22Rv1 (cell line): Measurements from ENCODE around the gene LRRC4B.

Source experiments
- H3K27ac ChIP-seq: fragments of 450-650 bp; 2 replicates; pipeline ENCODE4 v1.5.1; 2017
- CTCF ChIP-seq: fragments of 450-650 bp; IDR thresholded peaks from 2 replicates; pipeline ENCODE4 v1.5.1; 2017; ENCODE audit warnings: mild to moderate bottlenecking
- ZFX ChIP-seq: fragments of 450-650 bp; IDR thresholded peaks from 2 replicates; pipeline ENCODE4 v1.6.1; 2017; ENCODE audit warnings: antibody characterized with exemption, borderline replicate concordance

The LRRC4B gene

GRCh38 chr19:50501568-50502475 is 66.4 kb downstream of the LRRC4B start:
- no peak for TF ChIP-seq CTCF
- no peak for TF ChIP-seq ZFX
- H3K27ac ChIP-seq, result no peak overlapping the region

DNA sequence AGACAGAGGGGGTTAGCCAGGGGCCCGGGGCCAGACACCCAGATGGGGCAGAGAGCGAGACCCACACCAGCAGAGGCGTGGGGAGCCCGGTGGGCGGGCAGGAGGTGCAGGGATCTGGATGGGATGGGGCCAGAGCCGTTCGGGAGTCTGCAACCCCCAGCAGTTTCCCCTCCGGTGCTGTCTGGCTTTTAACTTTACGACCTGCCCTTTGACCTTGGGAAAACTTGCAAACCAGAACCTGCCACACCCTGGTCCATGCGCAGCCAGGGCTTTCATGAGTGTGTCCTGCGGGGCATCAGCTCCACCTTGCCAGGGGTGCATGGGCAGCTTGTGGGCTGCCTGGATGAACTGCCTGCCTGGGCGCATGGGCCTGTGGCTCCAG is 67.1 kb downstream of the LRRC4B start:
- H3K27ac ChIP-seq, result no peak overlapping the region
- TF ChIP-seq ZFX, result no peak
- TF ChIP-seq CTCF, result no peak

DNA sequence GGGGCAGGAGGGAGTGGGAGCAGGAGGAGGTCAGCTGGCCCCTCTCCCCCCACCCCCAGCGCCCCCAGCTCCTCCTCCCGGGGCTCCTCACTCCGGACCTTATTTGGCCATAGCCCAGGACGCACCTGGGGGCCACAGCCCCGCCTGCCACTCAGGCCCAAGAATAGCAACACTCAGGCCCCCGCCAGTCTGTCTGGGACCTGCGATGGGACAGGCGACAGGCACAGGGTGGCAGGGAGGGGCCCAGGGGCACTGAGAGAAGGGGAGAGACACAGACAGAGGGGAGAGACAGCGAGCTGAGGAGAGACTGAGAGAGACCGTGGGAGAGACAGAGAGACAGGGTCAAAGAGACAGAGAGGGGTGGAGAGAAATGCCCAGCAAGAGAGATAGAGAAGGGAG is 67.5 kb downstream of the LRRC4B start:
- no peak overlapping the region for H3K27ac ChIP-seq
- TF ChIP-seq CTCF (no peak), ZFX (no peak)

- TF ChIP-seq CTCF (no peak), ZFX (no peak)
- no peak overlapping the region for H3K27ac ChIP-seq
These were observed 68.0 kb downstream of the LRRC4B start for GRCh38 chr19:50500060-50500752.

- TF ChIP-seq CTCF (no peak), ZFX (no peak)
- no peak overlapping the region for H3K27ac ChIP-seq
These were observed 69.8 kb downstream of the LRRC4B start for GRCh38 chr19:50498219-50499056.

- no peak for TF ChIP-seq ZFX
- no peak for TF ChIP-seq CTCF
- no peak overlapping the region for H3K27ac ChIP-seq
These were observed 71.2 kb downstream of the LRRC4B start for GRCh38 chr19:50497022-50497405.
